Tibial nerve (tissue), 4 donors: ENCODE measurements around the gene ESYT2.

ENCODE experiments used
- EP300 ChIP-seq, 2 donors: sonication (generic); formaldehyde crosslinking; IDR thresholded peaks; one replicate each; pipeline ENCODE4 v1.6.1; 2017; ENCODE audit warnings: antibody characterized with exemption in 2 of 2, mild to moderate bottlenecking in 1 of 2
- POLR2A ChIP-seq, 2 donors: fragments of 450-650 bp; IDR thresholded peaks; one replicate each; pipeline ENCODE4 v1.6.1; 2017; ENCODE audit warnings: antibody characterized with exemption in 2 of 2, mild to moderate bottlenecking in 2 of 2, moderate library complexity in 2 of 2
- TF ChIP-seq, protein P1 (sequence below), 5 experiments: fragments of 200-600 bp in 3 of 5; fragments of 450-650 bp in 2 of 5; sonication (generic) in 3 of 5; IDR thresholded peaks; one replicate each; pipeline ENCODE4 v1.5.1; 2016 to 2019; ENCODE audit warnings: antibody characterized with exemption in 5 of 5, mild to moderate bottlenecking in 3 of 5, moderate library complexity in 2 of 5

DNA sequence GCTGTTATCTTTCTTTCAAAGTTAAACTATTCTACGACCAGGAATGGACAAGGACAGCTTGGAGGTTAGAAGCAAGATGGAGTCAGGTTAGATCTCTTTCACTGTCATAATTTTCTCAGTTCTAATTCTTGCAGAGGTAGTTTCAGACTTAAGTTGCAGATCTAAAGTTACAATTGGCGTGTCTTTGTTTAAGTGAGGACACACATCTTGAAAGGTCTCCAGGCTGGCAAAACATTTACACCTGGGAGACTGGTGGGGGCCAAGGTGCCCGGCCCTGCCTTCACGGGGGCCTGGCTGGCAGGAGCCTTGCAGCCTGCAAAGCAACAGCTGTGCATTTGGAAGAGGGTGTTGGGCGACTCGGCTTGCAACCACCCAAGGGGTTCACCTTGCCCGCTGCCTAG, 25.4 kb upstream of the ESYT2 start:
- TF ChIP-seq, protein P1, sequence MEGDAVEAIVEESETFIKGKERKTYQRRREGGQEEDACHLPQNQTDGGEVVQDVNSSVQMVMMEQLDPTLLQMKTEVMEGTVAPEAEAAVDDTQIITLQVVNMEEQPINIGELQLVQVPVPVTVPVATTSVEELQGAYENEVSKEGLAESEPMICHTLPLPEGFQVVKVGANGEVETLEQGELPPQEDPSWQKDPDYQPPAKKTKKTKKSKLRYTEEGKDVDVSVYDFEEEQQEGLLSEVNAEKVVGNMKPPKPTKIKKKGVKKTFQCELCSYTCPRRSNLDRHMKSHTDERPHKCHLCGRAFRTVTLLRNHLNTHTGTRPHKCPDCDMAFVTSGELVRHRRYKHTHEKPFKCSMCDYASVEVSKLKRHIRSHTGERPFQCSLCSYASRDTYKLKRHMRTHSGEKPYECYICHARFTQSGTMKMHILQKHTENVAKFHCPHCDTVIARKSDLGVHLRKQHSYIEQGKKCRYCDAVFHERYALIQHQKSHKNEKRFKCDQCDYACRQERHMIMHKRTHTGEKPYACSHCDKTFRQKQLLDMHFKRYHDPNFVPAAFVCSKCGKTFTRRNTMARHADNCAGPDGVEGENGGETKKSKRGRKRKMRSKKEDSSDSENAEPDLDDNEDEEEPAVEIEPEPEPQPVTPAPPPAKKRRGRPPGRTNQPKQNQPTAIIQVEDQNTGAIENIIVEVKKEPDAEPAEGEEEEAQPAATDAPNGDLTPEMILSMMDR (IDR thresholded peaks at IDR 0.05): no peak
- TF ChIP-seq EP300 (IDR thresholded peaks at IDR 0.05) (no peak), POLR2A (IDR thresholded peaks at IDR 0.05) (no peak)
